ENCODE data around the gene CDH4. TPM values are rescaled to one million over a fixed set of nuclear protein-coding genes. Genes with fewer than 3 reads are reported as not detected.

Gene CDH4
- total and polyA plus RNA-seq, 2 donors = 0.04 to 0.42 TPM

- H3K4me3 ChIP-seq (ENCODE audit: low read depth, low read length) = no peak overlapping the region
- 93% methylated on average over 13 of the region's 13 CpGs for WGBS
- no peaks in the 10 kb centered on the region for H3K4me1 ChIP-seq (ENCODE audit: insufficient read depth)
Measured at GRCh38 chr20:61556673-61557072, 304.6 kb downstream of the CDH4 start.

GRCh38 chr20:61557621-61558020 lies 305.6 kb downstream of the CDH4 start:
- Histone ChIP-seq H3K4me1 (ENCODE audit: insufficient read depth) (no peaks in the 10 kb centered on the region), H3K27ac (ENCODE audit: low read depth) (no peak overlapping the region), H3K36me3 (ENCODE audit: insufficient read depth) (no peaks in the 10 kb centered on the region), H3K4me3 (ENCODE audit: low read depth, low read length) (no peak overlapping the region)
- WGBS = 91% methylated on average over 17 of the region's 17 CpGs
- DNase-seq (ENCODE audit: extremely low spot score) = no peak

More at GRCh38 chr20:61556673-61557072, 304.6 kb downstream of the CDH4 start:
- no peaks in the 10 kb centered on the region for H3K36me3 ChIP-seq (ENCODE audit: insufficient read depth)
- H3K27ac ChIP-seq (ENCODE audit: low read depth) = no peak overlapping the region
- no peak for DNase-seq (ENCODE audit: extremely low spot score)

GRCh38 chr20:61558726-61559125 lies 306.7 kb downstream of the CDH4 start:
- WGBS = 75% methylated on average over 10 of the region's 10 CpGs
- no peaks in the 10 kb centered on the region for H3K36me3 ChIP-seq (ENCODE audit: insufficient read depth)
- no peak for DNase-seq (ENCODE audit: extremely low spot score)
- no peak overlapping the region for H3K4me3 ChIP-seq (ENCODE audit: low read depth, low read length)
- H3K27ac ChIP-seq (ENCODE audit: low read depth) = no peak overlapping the region
- no peaks in the 10 kb centered on the region for H3K4me1 ChIP-seq (ENCODE audit: insufficient read depth)

GRCh38 chr20:61559706-61560315 lies 307.8 kb downstream of the CDH4 start:
- no peak overlapping the region for H3K27ac ChIP-seq (ENCODE audit: low read depth)
- H3K4me3 ChIP-seq (ENCODE audit: low read depth, low read length) = no peak overlapping the region
- H3K4me1 ChIP-seq (ENCODE audit: insufficient read depth) = no peaks in the 10 kb centered on the region
- DNase-seq (ENCODE audit: extremely low spot score) = no peak
- WGBS = 80% methylated on average over 19 of the region's 19 CpGs
- H3K36me3 ChIP-seq (ENCODE audit: insufficient read depth) = no peaks in the 10 kb centered on the region

DNA sequence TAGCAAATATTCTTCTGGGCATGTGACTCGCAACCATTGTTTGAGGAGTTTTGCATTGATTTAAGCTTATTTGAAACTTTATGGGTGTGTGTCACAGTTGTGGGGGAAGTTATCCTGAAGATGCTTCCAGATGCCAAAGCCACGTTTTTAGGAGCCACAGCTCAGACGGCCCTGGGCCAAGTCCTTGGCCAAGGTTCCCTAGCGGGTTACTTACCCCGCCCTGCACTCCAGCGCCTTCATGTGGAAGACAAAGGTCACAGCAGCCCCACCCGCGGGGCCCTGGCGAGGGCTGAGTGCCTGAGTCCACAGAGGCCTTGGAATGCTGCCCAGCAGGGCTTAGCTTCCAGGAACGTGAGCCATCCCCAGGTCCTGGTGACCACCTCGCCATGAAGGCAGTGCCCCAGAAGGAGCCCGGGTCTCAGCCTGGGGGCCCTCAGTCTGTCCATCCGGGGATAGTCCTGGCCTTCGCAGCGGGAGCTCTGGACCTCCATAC lies 308.3 kb downstream of the CDH4 start:
- Histone ChIP-seq H3K4me1 (ENCODE audit: insufficient read depth) (no peaks in the 10 kb centered on the region), H3K4me3 (ENCODE audit: low read depth, low read length) (no peak overlapping the region), H3K36me3 (ENCODE audit: insufficient read depth) (no peaks in the 10 kb centered on the region), H3K27ac (ENCODE audit: low read depth) (no peak overlapping the region)
- DNase-seq (ENCODE audit: extremely low spot score) = no peak
- 65% methylated on average over 15 of the region's 15 CpGs for WGBS

GRCh38 chr20:61561111-61561830 lies 309.2 kb downstream of the CDH4 start:
- Histone ChIP-seq H3K4me3 (ENCODE audit: low read depth, low read length) (no peak overlapping the region), H3K27ac (ENCODE audit: low read depth) (no peak overlapping the region), H3K4me1 (ENCODE audit: insufficient read depth) (no peaks in the 10 kb centered on the region), H3K36me3 (ENCODE audit: insufficient read depth) (no peaks in the 10 kb centered on the region)
- no peak for DNase-seq (ENCODE audit: extremely low spot score)
- WGBS = 84% methylated on average over 10 of the region's 10 CpGs

GRCh38 chr20:61562491-61562890 lies 310.4 kb downstream of the CDH4 start:
- Histone ChIP-seq H3K27ac (ENCODE audit: low read depth) (no peak overlapping the region), H3K4me1 (ENCODE audit: insufficient read depth) (no peaks in the 10 kb centered on the region), H3K4me3 (ENCODE audit: low read depth, low read length) (no peak overlapping the region), H3K36me3 (ENCODE audit: insufficient read depth) (no peaks in the 10 kb centered on the region)
- DNase-seq (ENCODE audit: extremely low spot score) = no peak
- 71% methylated on average over 8 of the region's 8 CpGs for WGBS

DNA sequence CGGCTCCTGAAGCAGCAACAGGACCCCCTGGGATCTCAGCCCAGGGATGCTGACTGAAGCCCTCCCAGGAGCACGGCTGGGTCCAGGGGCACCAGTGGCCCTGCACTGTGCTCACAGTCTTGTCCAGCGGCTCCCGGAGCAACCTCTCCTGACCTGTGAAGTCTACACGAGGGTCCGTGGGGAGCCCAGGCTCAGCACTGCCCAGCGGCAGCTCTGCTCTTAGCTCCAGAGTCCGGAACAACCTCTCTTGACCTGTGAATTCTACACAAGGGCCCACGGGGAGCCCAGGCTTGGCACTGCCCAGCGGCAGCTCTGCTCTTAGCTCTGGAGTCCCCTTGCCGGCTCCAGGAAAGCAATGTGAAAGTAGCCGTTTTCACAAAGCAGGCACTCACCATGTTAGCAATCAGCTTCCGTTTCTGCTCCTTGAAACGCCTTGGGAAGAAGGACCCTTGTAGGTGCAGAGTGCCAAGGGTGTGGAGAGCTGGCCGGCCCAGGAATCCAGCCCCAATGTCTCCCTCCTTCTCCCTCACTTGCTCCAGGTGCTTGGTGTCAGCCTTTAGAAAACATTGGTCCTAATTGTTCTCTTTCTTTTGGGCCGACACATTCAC lies 310.9 kb downstream of the CDH4 start:
- Histone ChIP-seq H3K27ac (ENCODE audit: low read depth) (no peak overlapping the region), H3K4me1 (ENCODE audit: insufficient read depth) (no peaks in the 10 kb centered on the region), H3K4me3 (ENCODE audit: low read depth, low read length) (no peak overlapping the region), H3K36me3 (ENCODE audit: insufficient read depth) (no peaks in the 10 kb centered on the region)
- no peak for DNase-seq (ENCODE audit: extremely low spot score)
- 69% methylated on average over 16 of the region's 16 CpGs for WGBS

GRCh38 chr20:61564628-61565027 lies 312.6 kb downstream of the CDH4 start:
- Histone ChIP-seq H3K4me3 (ENCODE audit: low read depth, low read length) (no peak overlapping the region), H3K4me1 (ENCODE audit: insufficient read depth) (no peaks in the 10 kb centered on the region), H3K27ac (ENCODE audit: low read depth) (no peak overlapping the region), H3K36me3 (ENCODE audit: insufficient read depth) (no peaks in the 10 kb centered on the region)
- WGBS = 78% methylated on average over 8 of the region's 8 CpGs
- DNase-seq (ENCODE audit: extremely low spot score) = no peak

- no peak for DNase-seq (ENCODE audit: extremely low spot score)
- no peaks in the 10 kb centered on the region for H3K4me1 ChIP-seq (ENCODE audit: insufficient read depth)
- no peaks in the 10 kb centered on the region for H3K36me3 ChIP-seq (ENCODE audit: insufficient read depth)
- WGBS = 85% methylated on average over 12 of the region's 12 CpGs
- no peak overlapping the region for H3K4me3 ChIP-seq (ENCODE audit: low read depth, low read length)
- H3K27ac ChIP-seq (ENCODE audit: low read depth) = no peak overlapping the region
Measured at GRCh38 chr20:61565791-61566190, 313.7 kb downstream of the CDH4 start.

DNA sequence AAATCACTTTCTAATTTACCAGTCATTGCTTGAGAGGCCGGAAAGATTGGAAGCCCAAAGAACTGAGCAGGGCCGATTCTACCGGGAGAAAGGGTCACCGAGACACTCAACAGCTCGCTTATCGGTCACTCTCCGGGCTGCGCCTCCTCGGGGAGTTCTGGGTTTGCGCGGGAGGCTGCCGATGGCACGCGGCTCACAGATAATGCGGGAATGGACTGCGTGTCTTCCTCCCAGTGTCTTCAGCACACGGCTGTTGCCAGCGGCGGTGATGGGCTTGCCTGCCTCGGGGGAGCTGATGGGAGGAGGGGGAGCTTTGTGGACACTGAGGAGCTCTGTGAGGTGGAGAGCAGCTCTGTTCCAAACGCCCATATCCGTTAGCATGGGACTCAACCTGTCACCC lies 314.6 kb downstream of the CDH4 start:
- no peaks in the 10 kb centered on the region for H3K36me3 ChIP-seq (ENCODE audit: insufficient read depth)
- no peak for DNase-seq (ENCODE audit: extremely low spot score)
- WGBS = 77% methylated on average over 22 of the region's 22 CpGs
- no peak overlapping the region for H3K4me3 ChIP-seq (ENCODE audit: low read depth, low read length)
- H3K27ac ChIP-seq (ENCODE audit: low read depth) = no peak overlapping the region
- H3K4me1 ChIP-seq (ENCODE audit: insufficient read depth) = no peaks in the 10 kb centered on the region

DNA sequence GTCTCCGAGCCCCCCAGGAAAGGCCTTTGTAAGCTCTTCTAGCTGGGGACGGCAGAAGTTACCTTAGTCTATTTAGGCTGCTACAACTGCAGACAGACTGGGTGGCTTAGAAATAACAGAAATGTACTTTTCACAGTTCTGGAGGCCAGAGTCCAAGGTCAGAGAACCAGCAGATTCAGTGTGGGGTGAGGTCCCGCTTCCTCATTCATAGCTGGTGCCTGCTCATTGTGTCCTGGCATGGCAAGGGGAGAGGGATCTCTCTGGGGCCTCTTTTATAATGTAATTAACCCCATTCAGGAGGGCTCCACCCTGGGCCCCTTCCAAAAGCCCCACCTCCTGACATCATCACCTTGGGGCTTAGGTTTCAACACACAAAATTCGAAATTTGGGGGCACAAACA lies 315.1 kb downstream of the CDH4 start:
- Histone ChIP-seq H3K36me3 (ENCODE audit: insufficient read depth) (no peaks in the 10 kb centered on the region), H3K4me3 (ENCODE audit: low read depth, low read length) (no peak overlapping the region), H3K4me1 (ENCODE audit: insufficient read depth) (no peaks in the 10 kb centered on the region), H3K27ac (ENCODE audit: low read depth) (no peak overlapping the region)
- 44% methylated on average over 4 of the region's 4 CpGs for WGBS
- no peak for DNase-seq (ENCODE audit: extremely low spot score)

DNA sequence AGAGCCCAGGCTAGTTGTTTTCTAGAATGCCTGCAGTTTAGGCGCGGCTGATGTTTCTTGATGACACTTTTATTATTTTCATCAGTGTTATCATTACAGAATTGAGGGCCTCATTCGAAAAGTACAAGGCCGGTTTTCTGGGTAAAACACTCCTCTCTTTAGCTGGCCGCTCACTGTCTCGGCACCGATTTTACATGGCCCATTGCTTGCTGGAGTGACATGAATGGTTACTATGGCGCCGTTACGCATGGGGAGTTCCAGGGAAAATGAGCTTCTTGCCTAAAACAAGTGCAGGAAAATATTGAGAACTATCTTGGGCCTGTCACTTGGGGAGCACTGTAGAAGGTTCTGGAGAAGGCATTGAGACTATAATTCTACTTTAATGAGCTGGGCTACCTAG lies 317.8 kb downstream of the CDH4 start:
- H3K4me3 ChIP-seq (ENCODE audit: low read depth, low read length) = no peak overlapping the region
- H3K27ac ChIP-seq (ENCODE audit: low read depth) = no peak overlapping the region
- WGBS = 80% methylated on average over 10 of the region's 10 CpGs
- no peak for DNase-seq (ENCODE audit: extremely low spot score)
- H3K36me3 ChIP-seq (ENCODE audit: insufficient read depth) = no peaks in the 10 kb centered on the region
- H3K4me1 ChIP-seq (ENCODE audit: insufficient read depth) = no peaks in the 10 kb centered on the region

- Histone ChIP-seq H3K27ac (ENCODE audit: low read depth) (no peak overlapping the region), H3K4me1 (ENCODE audit: insufficient read depth) (no peaks in the 10 kb centered on the region), H3K36me3 (ENCODE audit: insufficient read depth) (no peaks in the 10 kb centered on the region), H3K4me3 (ENCODE audit: low read depth, low read length) (no peak overlapping the region)
- DNase-seq (ENCODE audit: extremely low spot score) = no peak
- WGBS = 63% methylated on average over 14 of the region's 14 CpGs
Measured at GRCh38 chr20:61570646-61571195, 318.7 kb downstream of the CDH4 start.

All from urinary bladder (tissue), 4 donors.